Erythroblast (primary cell): ENCODE measurements around the gene ZCCHC24.

ENCODE experiments used
- GATA1 ChIP-seq: IDR thresholded peaks from 2 replicates; pipeline ENCODE4 v1.6.1; 2011; ENCODE audit warnings: low read depth, mild to moderate bottlenecking, control low read depth, low read length, moderate library complexity
- POLR2A ChIP-seq: IDR thresholded peaks from 2 replicates; pipeline ENCODE4 v1.6.1; 2011; ENCODE audit warnings: mild to moderate bottlenecking, low read length

GRCh38 chr10:79451046-79451699 is 5.7 kb upstream of the ZCCHC24 start:
- TF ChIP-seq POLR2A, result no peak
- TF ChIP-seq GATA1, result no peak
